HG02973 (cell line): ENCODE measurements around the gene RNF187.

Source experiments
- ATAC-seq: cut with Tn5 transposase; IDR thresholded peaks from one replicate; pipeline ENCODE4 v1.9.1; 2021; ENCODE audit warnings: moderate library complexity; ENCODE audit not compliant: unreplicated experiment

The RNF187 gene

DNA sequence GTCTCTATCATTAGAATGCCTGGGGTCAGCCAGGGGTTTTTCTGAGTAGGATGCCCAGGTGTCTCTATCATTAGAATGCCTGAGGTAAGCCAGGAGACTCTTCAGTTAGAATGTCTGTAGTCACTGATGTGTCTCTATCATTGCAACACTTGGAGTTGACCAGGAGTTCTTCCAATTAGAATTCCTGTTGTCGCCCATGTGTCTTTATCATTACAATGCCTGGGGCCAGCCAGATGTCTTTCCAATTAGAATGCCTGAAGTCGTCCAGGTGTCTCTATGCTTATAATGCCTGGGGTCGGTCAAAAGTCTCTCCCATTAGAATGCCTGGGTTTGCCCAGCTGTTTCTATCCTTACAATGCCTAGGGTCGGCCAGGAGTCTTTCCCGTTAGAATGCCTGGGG is 55.8 kb downstream of the RNF187 start:
- ATAC-seq: no peak

DNA sequence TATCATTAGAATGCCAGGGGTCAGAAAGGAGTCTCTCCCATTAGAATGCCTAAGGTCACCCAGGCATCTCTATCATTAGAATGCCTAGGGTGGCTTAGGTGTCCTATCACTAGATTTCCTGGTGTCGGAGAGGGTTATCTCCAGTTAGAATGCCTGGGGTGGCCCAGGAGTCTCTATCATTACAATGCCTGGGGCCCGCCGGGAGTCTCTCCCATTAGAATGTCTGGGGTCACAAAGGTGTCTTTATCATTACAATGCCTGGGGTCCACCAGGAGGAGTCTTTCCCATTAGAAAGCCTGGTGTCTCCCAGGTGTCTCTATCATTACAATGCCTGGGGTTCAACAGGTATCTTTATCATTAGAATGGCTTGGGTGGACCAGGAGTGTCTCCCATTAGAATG is 56.2 kb downstream of the RNF187 start:
- no peak for ATAC-seq

DNA sequence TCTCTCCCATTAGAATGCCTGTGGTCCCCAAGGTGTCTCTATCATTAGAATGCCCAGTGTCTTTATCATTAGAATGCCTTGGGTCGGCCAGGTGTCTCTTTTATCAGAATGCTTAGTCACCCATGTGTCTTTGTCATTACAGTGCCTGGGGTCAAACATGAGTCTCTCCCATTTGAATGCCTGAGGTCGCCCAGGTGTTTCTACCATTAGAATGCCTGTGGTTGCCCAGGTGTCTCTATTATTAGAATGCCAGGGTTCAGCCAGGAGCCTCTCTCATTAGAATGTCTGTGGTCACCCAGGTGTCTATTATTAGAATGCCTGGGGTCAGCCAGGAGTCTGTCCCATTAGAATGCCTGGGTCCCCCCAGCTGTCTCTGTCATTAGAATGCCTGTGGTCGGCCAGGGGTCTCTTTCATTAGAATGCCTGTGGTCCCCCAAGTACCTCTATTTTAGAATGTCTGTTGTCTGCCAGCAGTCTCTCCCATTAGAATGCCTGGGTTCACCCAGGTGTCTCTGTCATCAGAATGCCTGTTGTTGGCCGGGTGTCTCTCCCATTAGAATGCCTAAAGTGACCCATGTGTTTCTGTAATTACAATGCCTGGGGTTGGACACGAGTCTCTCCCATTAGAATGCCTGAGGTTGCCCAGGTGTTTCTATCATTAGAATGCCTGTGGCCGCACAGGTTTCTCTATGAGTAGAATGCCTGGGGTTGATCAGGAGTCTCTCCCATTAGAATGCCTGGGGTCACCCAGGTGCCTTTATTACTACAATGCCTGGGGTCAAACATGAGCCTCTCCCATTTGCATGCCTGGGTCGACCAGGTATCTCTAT is 57.1 kb downstream of the RNF187 start:
- no peak for ATAC-seq

DNA sequence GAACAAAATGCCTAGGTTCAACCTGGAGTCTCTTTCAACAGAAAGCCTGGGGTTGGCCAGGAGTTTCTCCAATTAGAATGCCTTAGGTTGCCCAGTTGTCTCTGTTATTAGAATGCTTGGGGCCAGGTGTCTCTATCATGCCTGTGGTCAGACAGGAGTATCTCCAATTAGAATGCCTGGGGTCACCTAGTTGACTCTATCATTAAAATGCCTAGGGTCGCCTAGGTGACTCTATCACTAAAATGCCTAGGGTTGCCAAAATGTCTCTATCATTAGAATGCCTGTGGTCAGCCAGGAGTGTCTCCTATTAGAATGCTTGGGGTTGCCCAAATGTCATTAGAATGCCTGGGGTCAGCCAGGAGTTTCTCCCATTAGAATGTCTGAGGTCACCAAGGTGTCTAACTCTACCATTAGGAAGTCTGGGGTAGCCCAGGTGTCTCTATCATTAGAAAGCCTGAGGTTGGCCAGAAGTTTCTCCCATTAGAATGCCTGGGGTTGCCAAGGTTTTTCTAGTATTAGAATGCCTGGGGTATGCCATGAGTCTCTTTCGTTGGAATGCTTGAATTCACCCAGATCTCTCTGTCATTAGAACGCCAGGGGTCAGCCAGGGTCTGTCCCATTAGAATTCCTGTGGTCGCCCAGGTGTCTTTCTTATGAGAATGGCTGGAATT is 57.9 kb downstream of the RNF187 start:
- no peak for ATAC-seq
